K562 (cell line): ENCODE results near the gene MEF2C. TPM values are rescaled to one million over a fixed set of nuclear protein-coding genes. Genes with fewer than 3 reads are reported as not detected.
A peak's percentile ranks its signal among the peaks of the same experiment; 100 is the strongest.

Experiments
- ATAC-seq: fragments of 200-7000 bp; cut with Tn5 transposase; 3 replicates; pipeline ENCODE4 v1.9.1; 2020; ENCODE audit warnings: moderate library complexity
- BruUV-seq: library from RNA; stranded (reverse); fragments of 400-500 nt; replicated peaks from 2 replicates; lab custom pipeline; 2021; lab: Mats Ljungman, UMichigan
- CTCF ChIA-PET: fragments of 300-600 bp; formaldehyde crosslinking; extraction: SDS; loops from one replicate; lab custom pipeline; 2021; ENCODE audit warnings: low intra/inter-chr PET ratio; lab: Yijun Ruan, JAX
- POLR2A ChIA-PET: fragments of 300-600, 350-650 bp; sonication (Branson Sonifier 250); formaldehyde crosslinking; extraction: SDS; loops from one replicate; lab custom pipeline; 2021; ENCODE audit warnings: antibody characterized with exemption, inconsistent platforms; lab: Yijun Ruan, JAX
- DNase-seq, 4 experiments: peaks; one replicate each; pipeline versions ENCODE4 v3.0.0 to v3.0.0-alpha.2; 2011 to 2018; ENCODE audit warnings: low spot score in 3 of 4, mixed read lengths in 3 of 4; ENCODE audit errors: extremely low read depth in 1 of 4
- FAIRE-seq: peaks from 2 replicates; lab custom pipeline; 2011; peaks lifted over from hg19 to GRCh38; lab: Jason Lieb, UNC
- H2AFZ ChIP-seq: 2 replicates; pipeline ENCODE4 v1.6.0; 2011; ENCODE audit warnings: low read depth, low read length, control low read depth, inconsistent platforms
- H3K27ac ChIP-seq: fragments of 200-600 bp; 3 replicates; pipeline ENCODE4 v1.8.0; 2011; ENCODE audit warnings: low read depth, mild to moderate bottlenecking, control low read depth, inconsistent platforms, low read length, moderate library complexity, mixed read lengths; ENCODE audit errors: extremely low read depth
- H3K27me3 ChIP-seq, 2 experiments: fragments of 300-600 bp in 1 of 2; 2 replicates in 1 of 2; 3 replicates in 1 of 2; pipeline versions ENCODE4 v1.6.0 to v1.8.0; 2011; ENCODE audit warnings: inconsistent platforms in 2 of 2, low read length in 2 of 2, mild to moderate bottlenecking in 1 of 2, mixed read lengths in 1 of 2, moderate library complexity in 1 of 2; ENCODE audit not compliant: control insufficient read depth in 2 of 2, insufficient read depth in 2 of 2
- H3K36me3 ChIP-seq: fragments of 300-600 bp; 3 replicates; pipeline ENCODE4 v1.8.0; 2011; ENCODE audit warnings: mild to moderate bottlenecking, low read length, inconsistent platforms; ENCODE audit not compliant: control insufficient read depth, insufficient read depth
- H3K4me1 ChIP-seq, 2 experiments: fragments of 200-600 bp in 1 of 2; replicated peaks in 1 of 2; 2 replicates in 1 of 2; 3 replicates in 1 of 2; pipeline versions ENCODE4 v1.5.1 to v1.8.0; 2011; ENCODE audit warnings: inconsistent platforms in 2 of 2, low read length in 2 of 2, mild to moderate bottlenecking in 1 of 2, mixed read lengths in 1 of 2, moderate library complexity in 1 of 2; ENCODE audit not compliant: control insufficient read depth in 2 of 2, insufficient read depth in 2 of 2
- H3K4me2 ChIP-seq: 2 replicates; pipeline ENCODE4 v1.6.1; 2011; ENCODE audit warnings: low read length, control low read depth, inconsistent platforms, mixed read lengths; ENCODE audit not compliant: insufficient read depth
- H3K4me3 ChIP-seq: fragments of 200-600 bp; sonication (generic), shearing (Covaris generic); 2 replicates; pipeline ENCODE4 v1.5.1; 2016; ENCODE audit warnings: control low read depth, inconsistent platforms
- H3K79me2 ChIP-seq: fragments of 200-600 bp; 3 replicates; pipeline ENCODE4 v1.8.0; 2011; ENCODE audit warnings: low read length, inconsistent platforms; ENCODE audit not compliant: control insufficient read depth, insufficient read depth
- H3K9ac ChIP-seq, 2 experiments: 2 replicates each; pipeline versions ENCODE4 v1.6.0 to v1.6.1; 2011; ENCODE audit warnings: low read depth in 2 of 2, low read length in 2 of 2, control low read depth in 1 of 2, inconsistent platforms in 1 of 2, mild to moderate bottlenecking in 1 of 2, mixed read lengths in 1 of 2; ENCODE audit not compliant: insufficient read depth in 1 of 2
- H3K9me1 ChIP-seq: one replicate; pipeline ENCODE4 v1.6.0; 2011; ENCODE audit warnings: inconsistent platforms, mild to moderate bottlenecking, low read length, moderate library complexity; ENCODE audit not compliant: control insufficient read depth, insufficient read depth
- H3K9me3 ChIP-seq: replicated peaks from 2 replicates; pipeline ENCODE4 v1.5.1; 2011; ENCODE audit warnings: low read depth, low read length, inconsistent platforms; ENCODE audit not compliant: control insufficient read depth, insufficient read depth
- H4K20me1 ChIP-seq: replicated peaks from 2 replicates; pipeline ENCODE4 v1.6.1; 2011; ENCODE audit warnings: low read length, inconsistent platforms, mixed read lengths; ENCODE audit not compliant: control insufficient read depth, insufficient read depth
- PHB ChIP-seq: fragments of 250-450 bp; sonication (Bioruptor Pico); IDR thresholded peaks from 2 replicates; pipeline ENCODE4 v1.5.0; 2021
- RAD21 ChIP-seq, 2 experiments: fragments of 250-450 bp in 1 of 2; fragments of 450-650 bp in 1 of 2; sonication (Bioruptor Pico) in 1 of 2; formaldehyde crosslinking in 1 of 2; IDR thresholded peaks in 1 of 2; conservative IDR thresholded peaks in 1 of 2; 2 replicates each; pipeline versions ENCODE4 v1.4.0 to v1.8.0; 2020 to 2022; ENCODE audit warnings: mild to moderate bottlenecking in 2 of 2, moderate library complexity in 1 of 2
- SMC3 ChIP-seq: conservative IDR thresholded peaks from 2 replicates; pipeline ENCODE4 v1.6.1; 2011; ENCODE audit warnings: low read depth, low read length, improper control_type of control experiment; ENCODE audit not compliant: insufficient read depth
- WGBS: fragments of 100-300 bp; shearing (Covaris generic); methylation state at CpG from one replicate; pipeline ENCODE4 v1.1.6; 2016; ENCODE audit warnings: low coverage, mixed read lengths; ENCODE audit not compliant: insufficient coverage; ENCODE audit errors: missing lambda C conversion rate; 5-methylcytosine and 5-hydroxymethylcytosine counted together
- in situ Hi-C: fragments of 300-500 bp; cut with MboI; formaldehyde crosslinking; loops from 4 replicates; pipeline ENCODE4 v1.15.0; 2018; ENCODE audit warnings: inconsistent platforms, mixed read lengths
- intact Hi-C: fragments of 100-400 bp; cut with micrococcal nuclease; formaldehyde crosslinking; loops from 2 replicates; pipeline ENCODE4 v1.14.2; 2022
- polyA plus RNA-seq, 8 experiments: library from polyadenylated mRNA; depleted of rRNA in 4 of 8; stranded (reverse) in 5 of 8; unstranded in 3 of 8; fragments of >200 nt; fragmentation: Nextera tagmentation in 2 of 8; fragmentation: Illumina TruSeq in 1 of 8; extraction: Ambion mirVana in 2 of 8; extraction: Trizol in 1 of 8; gene quantifications; 2 replicates each; pipeline versions ENCODE4 v1.2.1 to v1.2.3, GENCODE V29; 2011 to 2014; ENCODE audit warnings: inconsistent platforms in 1 of 8, missing spikeins in 1 of 8
- total RNA-seq, 7 experiments: library from RNA; depleted of rRNA in 6 of 7; stranded (reverse); fragments of >200 nt in 6 of 7; fragmentation: Illumina TruSeq in 2 of 7; extraction: Trizol in 2 of 7; gene quantifications; 2 replicates each; pipeline versions ENCODE4 v1.2.1 to v1.2.3, GENCODE V29; 2011 to 2021; ENCODE audit warnings: low replicate concordance in 1 of 7
- TF ChIP-seq, protein P1 (sequence below): fragments of 450-650 bp; formaldehyde crosslinking; IDR thresholded peaks from 2 replicates; pipeline ENCODE4 v1.4.0; 2020; ENCODE audit warnings: mild to moderate bottlenecking, moderate library complexity
- TF ChIP-seq, protein P2 (sequence below), 3 experiments: IDR thresholded peaks in 2 of 3; conservative IDR thresholded peaks in 1 of 3; 2 replicates each; pipeline ENCODE4 v1.5.1; 2011 to 2012; ENCODE audit warnings: low read length in 3 of 3, mild to moderate bottlenecking in 3 of 3, control low read depth in 2 of 3, improper control_type of control experiment in 1 of 3, inconsistent platforms in 1 of 3, low read depth in 1 of 3, mixed read lengths in 1 of 3, moderate library complexity in 1 of 3; ENCODE audit not compliant: insufficient read depth in 2 of 3
- TF ChIP-seq, protein P3 (sequence below): fragments of 250-450 bp; sonication (Bioruptor Pico); IDR thresholded peaks from 2 replicates; pipeline ENCODE4 v1.9.0; 2021; ENCODE audit warnings: mild to moderate bottlenecking, inconsistent platforms

The MEF2C gene
- total and polyA plus RNA-seq, 9 of the 15 experiments (the other 6 are each of a cell fraction or from before 2014, with no cell fraction given): 25.1 to 67.8 (median 58.3) TPM

DNA sequence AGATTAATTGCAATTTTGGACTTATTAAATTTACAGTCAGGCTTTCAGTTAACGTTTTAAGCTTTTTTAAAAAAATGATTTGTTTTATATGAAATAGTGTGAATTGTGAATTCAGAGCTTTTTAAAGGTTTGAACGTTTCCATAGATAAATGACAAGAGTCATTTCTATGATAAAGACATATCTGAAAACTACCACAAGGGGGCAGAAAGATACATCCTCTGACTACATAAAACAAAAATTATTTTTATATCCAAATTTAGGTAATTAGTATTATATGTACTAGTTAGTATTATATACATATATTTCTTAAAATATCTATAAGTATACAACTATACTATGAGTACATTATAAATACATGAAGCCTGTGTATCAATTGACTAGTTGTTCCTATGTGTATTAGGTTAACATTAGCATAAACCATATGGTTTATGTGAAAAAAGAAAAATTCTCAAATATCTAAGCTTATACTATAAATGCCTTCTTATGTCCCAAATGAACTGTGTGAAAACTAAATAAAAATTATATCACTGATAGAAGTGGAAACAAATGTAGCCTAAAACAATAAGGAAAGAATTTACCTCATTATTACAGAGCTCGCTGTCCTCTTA is 155.2 kb downstream of the MEF2C start:
- ChIA-PET CTCF (interaction anchor here (0.6 to 1.9 kb wide), 4 partner anchors 999 to 1801 kb away, joined by 3 to 12 read pairs (median 3); partner anchors contain the start of gene LYSMD3), POLR2A (no interaction called here)
- BruUV-seq: no TSS peak
- Histone ChIP-seq H3K9ac (no peak overlapping the region), H3K27ac (no peak overlapping the region), H3K79me2 (no peaks in the 10 kb centered on the region), H4K20me1 (no peaks in the 10 kb centered on the region), H3K9me1 (no peaks in the 10 kb centered on the region), H2AFZ (no peak overlapping the region), H3K9me3 (no peaks in the 10 kb centered on the region), H3K4me3 (no peak overlapping the region), H3K4me1 (peaks cover 0 to under 1% of the 10 kb centered on the region in 2 experiments; a peak in 1 of 5 replicates), H3K36me3 (peaks cover 46% of the 10 kb centered on the region), H3K27me3 (no peaks in the 10 kb centered on the region), H3K4me2 (no peak overlapping the region)
- no peak for ATAC-seq
- 25% methylated on average over 3 of the region's 3 CpGs for WGBS
- peak in 3 of 4 experiments; percentile 22 to 30 (median 23) for DNase-seq
- TF ChIP-seq, protein P1, sequence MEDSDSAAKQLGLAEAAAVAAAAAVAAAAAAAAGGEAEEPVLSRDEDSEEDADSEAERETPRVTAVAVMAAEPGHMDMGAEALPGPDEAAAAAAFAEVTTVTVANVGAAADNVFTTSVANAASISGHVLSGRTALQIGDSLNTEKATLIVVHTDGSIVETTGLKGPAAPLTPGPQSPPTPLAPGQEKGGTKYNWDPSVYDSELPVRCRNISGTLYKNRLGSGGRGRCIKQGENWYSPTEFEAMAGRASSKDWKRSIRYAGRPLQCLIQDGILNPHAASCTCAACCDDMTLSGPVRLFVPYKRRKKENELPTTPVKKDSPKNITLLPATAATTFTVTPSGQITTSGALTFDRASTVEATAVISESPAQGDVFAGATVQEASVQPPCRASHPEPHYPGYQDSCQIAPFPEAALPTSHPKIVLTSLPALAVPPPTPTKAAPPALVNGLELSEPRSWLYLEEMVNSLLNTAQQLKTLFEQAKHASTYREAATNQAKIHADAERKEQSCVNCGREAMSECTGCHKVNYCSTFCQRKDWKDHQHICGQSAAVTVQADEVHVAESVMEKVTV (CRISPR knock-in tag): peak; percentile 16; the same call in 1 of the 2 replicates
- TF ChIP-seq PHB (CRISPR knock-in tag) (no peak), SMC3 (0 out of 2 replicates have a peak, but pooled peaks have one; percentile 8), RAD21 (CRISPR knock-in tag; conservative IDR thresholded peaks at IDR 0.05 in 1 of 2, IDR thresholded peaks at IDR 0.05 in 1 of 2) (peak; percentile 52 to 53)
- TF ChIP-seq, protein P2, sequence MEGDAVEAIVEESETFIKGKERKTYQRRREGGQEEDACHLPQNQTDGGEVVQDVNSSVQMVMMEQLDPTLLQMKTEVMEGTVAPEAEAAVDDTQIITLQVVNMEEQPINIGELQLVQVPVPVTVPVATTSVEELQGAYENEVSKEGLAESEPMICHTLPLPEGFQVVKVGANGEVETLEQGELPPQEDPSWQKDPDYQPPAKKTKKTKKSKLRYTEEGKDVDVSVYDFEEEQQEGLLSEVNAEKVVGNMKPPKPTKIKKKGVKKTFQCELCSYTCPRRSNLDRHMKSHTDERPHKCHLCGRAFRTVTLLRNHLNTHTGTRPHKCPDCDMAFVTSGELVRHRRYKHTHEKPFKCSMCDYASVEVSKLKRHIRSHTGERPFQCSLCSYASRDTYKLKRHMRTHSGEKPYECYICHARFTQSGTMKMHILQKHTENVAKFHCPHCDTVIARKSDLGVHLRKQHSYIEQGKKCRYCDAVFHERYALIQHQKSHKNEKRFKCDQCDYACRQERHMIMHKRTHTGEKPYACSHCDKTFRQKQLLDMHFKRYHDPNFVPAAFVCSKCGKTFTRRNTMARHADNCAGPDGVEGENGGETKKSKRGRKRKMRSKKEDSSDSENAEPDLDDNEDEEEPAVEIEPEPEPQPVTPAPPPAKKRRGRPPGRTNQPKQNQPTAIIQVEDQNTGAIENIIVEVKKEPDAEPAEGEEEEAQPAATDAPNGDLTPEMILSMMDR (IDR thresholded peaks at IDR 0.05 in 2 of 3, conservative IDR thresholded peaks at IDR 0.05 in 1 of 3; ENCODE audit: insufficient read depth in 2 of 3, low read depth in 1 of 3, low read length in 3 of 3): peak in 2 of 3 experiments; percentile 5 to 51; a peak in 2 of 6 replicates
- TF ChIP-seq, protein P3, sequence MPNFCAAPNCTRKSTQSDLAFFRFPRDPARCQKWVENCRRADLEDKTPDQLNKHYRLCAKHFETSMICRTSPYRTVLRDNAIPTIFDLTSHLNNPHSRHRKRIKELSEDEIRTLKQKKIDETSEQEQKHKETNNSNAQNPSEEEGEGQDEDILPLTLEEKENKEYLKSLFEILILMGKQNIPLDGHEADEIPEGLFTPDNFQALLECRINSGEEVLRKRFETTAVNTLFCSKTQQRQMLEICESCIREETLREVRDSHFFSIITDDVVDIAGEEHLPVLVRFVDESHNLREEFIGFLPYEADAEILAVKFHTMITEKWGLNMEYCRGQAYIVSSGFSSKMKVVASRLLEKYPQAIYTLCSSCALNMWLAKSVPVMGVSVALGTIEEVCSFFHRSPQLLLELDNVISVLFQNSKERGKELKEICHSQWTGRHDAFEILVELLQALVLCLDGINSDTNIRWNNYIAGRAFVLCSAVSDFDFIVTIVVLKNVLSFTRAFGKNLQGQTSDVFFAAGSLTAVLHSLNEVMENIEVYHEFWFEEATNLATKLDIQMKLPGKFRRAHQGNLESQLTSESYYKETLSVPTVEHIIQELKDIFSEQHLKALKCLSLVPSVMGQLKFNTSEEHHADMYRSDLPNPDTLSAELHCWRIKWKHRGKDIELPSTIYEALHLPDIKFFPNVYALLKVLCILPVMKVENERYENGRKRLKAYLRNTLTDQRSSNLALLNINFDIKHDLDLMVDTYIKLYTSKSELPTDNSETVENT: no peak
- FAIRE-seq: no peak
- intact Hi-C loops (loop anchor here (2.0 to 10.0 kb wide), 4 partner anchors 207 to 1707 kb away; no protein-coding TSS in a partner anchor), in situ Hi-C loops (no loop called here)
